GM20000 (cell line): ENCODE measurements around the gene NOP14.
"Not testable (repeated sequence)": the region's sequence is repeated elsewhere in the genome, so short reads cannot be mapped to it uniquely, and the experiment has no call there.

ENCODE experiments used
- DNase-seq: peaks from one replicate; pipeline ENCODE4 v3.0.0; 2012; ENCODE audit warnings: low spot score
- TF ChIP-seq, protein P1 (sequence below): IDR thresholded peaks from 2 replicates; pipeline ENCODE4 v1.5.1; 2012; ENCODE audit warnings: mild to moderate bottlenecking, control low read depth; ENCODE audit errors: extremely low read depth, missing control alignments

The NOP14 gene

DNA sequence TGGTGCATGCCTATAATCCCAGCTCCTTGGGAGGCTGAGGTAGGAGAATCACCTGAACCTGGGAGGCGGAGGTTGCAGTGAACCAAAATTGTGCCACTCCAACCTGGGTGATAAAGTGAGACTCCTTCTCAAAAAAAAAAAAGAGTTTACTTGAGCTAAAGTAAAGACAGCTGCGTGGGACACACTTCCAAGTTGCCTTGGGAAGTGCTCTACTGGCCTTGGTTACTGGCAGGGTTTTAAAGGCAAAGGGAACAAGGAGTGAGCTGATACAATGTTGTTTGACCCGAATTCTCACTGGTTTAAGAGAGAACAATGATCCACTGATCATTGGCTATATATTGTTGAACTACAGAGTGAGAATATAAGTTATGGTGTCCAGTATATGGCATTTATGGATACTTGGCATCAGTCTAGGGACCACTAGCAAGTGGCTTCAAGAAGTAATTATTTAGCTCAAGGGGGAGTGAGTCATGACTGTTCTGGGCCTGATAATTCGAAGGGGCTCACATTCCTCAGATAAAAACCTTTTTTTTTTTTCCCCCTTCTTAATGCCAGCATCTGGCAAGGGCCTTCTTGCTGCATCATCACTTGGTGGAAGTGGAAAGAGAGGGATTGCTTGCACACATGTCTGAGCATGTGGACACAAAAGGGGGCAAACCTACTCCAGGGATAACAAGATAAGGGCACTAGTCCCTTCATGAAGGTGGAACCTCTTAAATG is 32.5 kb upstream of the NOP14 start:
- TF ChIP-seq, protein P1, sequence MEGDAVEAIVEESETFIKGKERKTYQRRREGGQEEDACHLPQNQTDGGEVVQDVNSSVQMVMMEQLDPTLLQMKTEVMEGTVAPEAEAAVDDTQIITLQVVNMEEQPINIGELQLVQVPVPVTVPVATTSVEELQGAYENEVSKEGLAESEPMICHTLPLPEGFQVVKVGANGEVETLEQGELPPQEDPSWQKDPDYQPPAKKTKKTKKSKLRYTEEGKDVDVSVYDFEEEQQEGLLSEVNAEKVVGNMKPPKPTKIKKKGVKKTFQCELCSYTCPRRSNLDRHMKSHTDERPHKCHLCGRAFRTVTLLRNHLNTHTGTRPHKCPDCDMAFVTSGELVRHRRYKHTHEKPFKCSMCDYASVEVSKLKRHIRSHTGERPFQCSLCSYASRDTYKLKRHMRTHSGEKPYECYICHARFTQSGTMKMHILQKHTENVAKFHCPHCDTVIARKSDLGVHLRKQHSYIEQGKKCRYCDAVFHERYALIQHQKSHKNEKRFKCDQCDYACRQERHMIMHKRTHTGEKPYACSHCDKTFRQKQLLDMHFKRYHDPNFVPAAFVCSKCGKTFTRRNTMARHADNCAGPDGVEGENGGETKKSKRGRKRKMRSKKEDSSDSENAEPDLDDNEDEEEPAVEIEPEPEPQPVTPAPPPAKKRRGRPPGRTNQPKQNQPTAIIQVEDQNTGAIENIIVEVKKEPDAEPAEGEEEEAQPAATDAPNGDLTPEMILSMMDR, result no peak
- no peak for DNase-seq

DNA sequence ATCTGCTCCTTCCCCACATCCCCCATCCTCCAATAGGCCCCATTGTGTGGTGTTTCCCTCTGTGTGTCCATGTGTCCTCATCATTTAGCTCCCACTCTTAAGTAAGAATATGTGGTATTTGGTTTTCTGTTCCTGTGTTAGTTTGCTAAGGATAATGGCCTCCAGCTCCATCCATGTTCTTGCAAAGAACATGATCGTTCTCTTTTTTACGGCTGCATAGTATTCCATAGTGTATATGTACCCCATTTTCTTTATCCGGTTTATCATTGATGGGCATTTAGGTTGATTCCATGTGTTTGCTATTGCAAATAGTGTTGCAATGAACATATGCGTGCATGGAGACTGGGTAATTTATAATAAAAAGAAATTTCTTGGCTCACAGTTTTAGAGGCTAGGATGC is 31.7 kb upstream of the NOP14 start:
- no peak for DNase-seq
- TF ChIP-seq, protein P1, result no peak

DNA sequence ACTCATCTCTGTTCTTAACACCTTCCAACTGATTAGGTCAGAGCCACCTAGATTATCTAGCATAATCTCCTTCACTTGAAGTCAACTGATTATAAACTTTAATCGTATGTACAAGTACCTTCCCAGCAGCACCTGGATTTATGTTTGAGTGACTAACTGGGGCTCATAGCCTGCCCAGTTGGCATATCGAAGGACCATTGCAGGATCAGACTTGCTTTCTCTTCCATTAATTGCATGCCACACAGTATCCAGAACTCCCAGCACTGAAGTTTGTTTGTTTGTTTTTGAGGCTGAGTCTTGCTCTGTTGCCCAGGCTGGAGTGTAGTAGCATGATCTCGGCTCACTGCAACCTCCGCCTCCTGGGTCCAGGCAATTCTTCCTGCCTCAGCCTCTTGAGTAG is 28.0 kb upstream of the NOP14 start:
- no peak for DNase-seq
- TF ChIP-seq, protein P1, result no peak

DNA sequence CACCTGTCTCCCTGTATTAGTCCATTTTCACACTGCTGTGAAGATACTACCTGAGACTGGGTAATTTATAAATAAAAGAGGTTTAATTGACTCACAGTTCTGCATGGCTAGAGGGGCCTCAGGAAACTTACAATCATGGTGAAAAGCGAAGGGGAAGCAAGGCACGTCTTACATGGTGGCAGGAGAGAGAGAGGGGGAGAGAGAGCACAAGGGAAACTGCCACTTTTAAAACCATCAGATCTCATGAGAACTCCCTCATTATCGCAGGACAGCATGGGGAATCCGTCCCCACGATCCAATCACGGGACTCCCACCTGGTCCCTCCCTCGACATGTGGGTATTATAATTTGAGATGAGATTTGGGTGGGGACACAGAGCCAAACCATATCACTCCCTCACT is 20.5 kb upstream of the NOP14 start:
- DNase-seq, result not testable (repeated sequence)

DNA sequence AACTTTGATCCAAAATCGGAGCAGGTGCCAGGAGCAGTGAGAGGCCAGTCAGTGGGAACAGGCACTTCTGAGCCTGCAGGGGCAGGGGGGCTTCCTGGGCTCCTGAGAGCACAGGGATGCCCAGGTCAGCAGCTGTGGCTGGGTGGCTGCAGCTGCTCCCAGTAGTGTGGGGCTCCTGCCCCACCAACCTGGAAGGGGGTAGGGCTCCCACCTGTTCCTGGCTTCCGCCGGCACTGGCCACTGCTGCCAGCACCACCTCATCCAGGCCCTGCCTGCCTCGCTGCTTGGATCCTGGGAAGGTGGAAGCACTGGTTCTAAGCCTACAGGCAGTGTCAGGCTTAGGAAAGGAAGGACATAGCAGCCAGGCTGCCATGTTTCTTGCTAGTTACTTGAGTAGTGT is 18.8 kb upstream of the NOP14 start:
- DNase-seq, result no peak
- TF ChIP-seq, protein P1, result no peak

DNA sequence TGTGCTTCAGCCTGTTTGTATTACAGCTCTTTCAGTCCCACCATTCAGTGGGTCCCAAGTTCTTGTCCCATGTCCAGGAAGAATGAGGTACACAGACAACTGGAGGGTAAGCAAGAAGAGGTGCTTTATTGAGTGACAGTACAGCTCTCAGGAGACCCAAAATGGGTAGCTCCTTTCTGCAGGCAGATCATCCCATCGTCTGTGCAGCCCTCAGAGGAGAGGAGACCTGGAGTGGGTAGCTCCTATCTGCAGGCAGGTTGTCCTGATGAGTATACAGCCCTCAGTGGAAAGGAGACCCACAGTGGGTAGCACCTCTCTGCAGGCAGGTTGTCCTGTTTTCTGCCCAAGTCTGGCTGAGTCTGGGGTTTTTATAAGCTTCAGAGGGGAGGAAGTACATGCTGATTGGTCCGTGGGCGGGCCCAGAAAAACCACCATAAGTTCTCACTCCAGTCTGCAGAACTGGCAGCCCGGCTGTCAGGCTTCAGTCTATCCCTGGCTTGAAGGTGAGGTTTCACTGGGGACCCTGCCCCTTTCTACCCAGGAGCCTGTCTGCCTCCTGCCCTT is 18.1 kb upstream of the NOP14 start:
- no peak for DNase-seq
- TF ChIP-seq, protein P1, result no peak

DNA sequence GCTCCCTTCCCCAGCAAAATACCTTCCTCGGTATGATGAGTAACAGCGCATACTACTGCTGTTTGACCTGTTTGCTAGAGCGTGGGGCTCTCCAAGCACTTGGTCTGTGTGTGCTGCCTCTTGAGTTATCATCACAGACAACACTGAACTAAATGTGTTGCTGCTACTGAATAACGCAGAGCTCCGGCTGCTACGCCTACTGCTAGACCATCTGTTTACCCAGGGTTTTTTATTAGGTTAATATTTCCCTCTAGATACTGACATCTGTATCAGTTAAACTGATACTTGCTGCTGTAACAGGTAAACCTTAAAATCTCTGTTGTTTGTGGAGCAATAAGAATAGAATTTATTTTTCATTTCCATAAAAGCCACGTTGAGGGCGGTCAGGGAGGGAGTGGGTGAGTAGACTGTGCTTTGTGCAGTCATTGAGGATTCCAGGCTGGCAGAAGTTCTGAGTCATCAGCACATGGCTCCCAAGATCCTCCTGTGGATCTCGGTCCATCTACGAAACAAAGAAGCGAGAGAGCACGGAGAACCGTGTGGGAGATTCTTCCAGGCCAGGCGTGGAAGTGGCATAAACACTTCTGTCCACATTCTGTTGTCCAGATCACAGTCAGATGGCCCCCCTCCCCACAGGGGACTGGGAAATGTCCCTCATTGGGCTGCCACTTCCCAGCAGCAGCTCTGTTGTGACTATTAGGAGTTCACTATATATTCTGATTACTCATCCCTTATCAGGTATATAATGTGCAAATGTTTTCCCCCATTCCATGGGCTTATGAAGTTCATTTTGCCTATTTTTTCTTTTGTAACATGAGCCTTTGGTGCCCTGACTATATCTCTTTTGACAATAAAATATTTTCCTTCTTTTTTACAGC is 14.2 kb upstream of the NOP14 start:
- no peak for DNase-seq
- TF ChIP-seq, protein P1, result no peak
